Activated naive CD4-positive, alpha-beta T cell treated with anti-CD3 and anti-CD28 coated beads for 36 hours (primary cell): ENCODE measurements around the gene TSPAN32. TPM values are rescaled to one million over a fixed set of nuclear protein-coding genes. Genes with fewer than 3 reads are reported as not detected.

ENCODE experiments used
- CTCF ChIA-PET: fragments of 350-600 bp; sonication (Branson Sonifier 250); formaldehyde crosslinking; loops from one replicate; lab custom pipeline; 2021; ENCODE audit warnings: antibody characterized with exemption; lab: Charles Lee
- DNase-seq: peaks from one replicate; pipeline ENCODE4 v3.0.0-alpha.2; 2020
- H3K27ac Mint-ChIP-seq: one replicate; pipeline ENCODE4 v1.8.0; 2021; ENCODE audit warnings: mild to moderate bottlenecking, mixed read lengths
- H3K27me3 Mint-ChIP-seq: one replicate; pipeline ENCODE4 v1.8.0; 2021; ENCODE audit warnings: low read depth, mixed read lengths
- H3K36me3 Mint-ChIP-seq: one replicate; pipeline ENCODE4 v1.8.0; 2021; ENCODE audit warnings: low read depth, mixed read lengths
- H3K4me1 Mint-ChIP-seq: one replicate; pipeline ENCODE4 v1.8.0; 2021; ENCODE audit warnings: low read depth, mixed read lengths
- H3K4me3 Mint-ChIP-seq: one replicate; pipeline ENCODE4 v1.8.0; 2021; ENCODE audit warnings: mild to moderate bottlenecking, moderate library complexity, mixed read lengths
- H3K9me3 Mint-ChIP-seq: one replicate; pipeline ENCODE4 v1.8.0; 2021; ENCODE audit warnings: mixed read lengths
- intact Hi-C: fragments of 100-400 bp; cut with micrococcal nuclease; formaldehyde crosslinking; loops from one replicate; pipeline ENCODE4 v1.15.1; 2023
- total RNA-seq, 2 experiments: library from RNA; stranded (reverse); gene quantifications; one replicate each; pipeline ENCODE4 v1.2.3, GENCODE V29; 2021

TSPAN32 gene
- total RNA-seq, 2 experiments from 2014 or later = 5.0 to 5.3 TPM

DNA sequence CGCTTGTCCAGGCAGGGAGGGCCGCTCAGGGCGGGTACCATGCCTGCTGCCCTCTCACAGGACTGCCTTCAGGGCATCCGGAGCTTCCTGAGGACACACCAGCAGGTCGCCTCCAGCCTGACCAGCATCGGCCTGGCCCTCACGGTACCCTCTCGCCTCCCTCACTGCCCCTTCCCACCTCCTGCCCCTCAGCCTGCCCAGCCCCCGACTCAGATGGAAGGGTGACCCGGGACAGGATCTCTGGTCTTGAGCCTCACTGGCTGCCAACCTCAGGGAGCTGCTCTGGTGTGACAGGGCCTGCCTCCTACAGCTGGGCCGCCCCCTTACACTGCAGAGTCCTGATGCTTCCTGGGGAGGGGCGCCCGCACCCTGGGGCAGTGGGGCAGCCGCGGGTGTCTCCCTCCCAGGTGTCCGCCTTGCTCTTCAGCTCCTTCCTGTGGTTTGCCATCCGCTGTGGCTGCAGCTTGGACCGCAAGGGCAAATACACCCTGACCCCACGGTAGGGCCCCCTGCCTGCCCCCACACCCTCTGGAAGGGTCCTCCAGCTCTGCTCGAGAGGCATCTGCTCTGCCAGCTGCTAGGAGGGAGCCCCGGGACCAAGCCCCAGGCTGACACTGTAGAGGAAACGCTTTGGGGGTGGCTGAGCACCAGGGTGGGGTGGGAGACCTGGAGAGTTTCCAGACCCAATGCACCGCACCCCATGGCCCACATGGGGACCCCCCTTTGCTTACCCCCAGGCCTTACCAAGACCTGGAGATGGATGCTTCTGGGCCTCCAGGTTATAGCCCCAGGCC is 14.6 kb downstream of the TSPAN32 start:
- Mint-ChIP-seq H3K36me3 (no peaks in the 10 kb centered on the region), H3K4me1 (no peaks in the 10 kb centered on the region), H3K27ac (no peak overlapping the region), H3K4me3 (no peak overlapping the region), H3K27me3 (no peaks in the 10 kb centered on the region), H3K9me3 (no peaks in the 10 kb centered on the region)
- no peak for DNase-seq
- CTCF ChIA-PET = interaction anchor here (1.3 to 1.5 kb wide), 2 partner anchors 10 to 11 kb away, joined by 3 to 5 read pairs; no protein-coding TSS in a partner anchor
- intact Hi-C loops = no loop called here

DNA sequence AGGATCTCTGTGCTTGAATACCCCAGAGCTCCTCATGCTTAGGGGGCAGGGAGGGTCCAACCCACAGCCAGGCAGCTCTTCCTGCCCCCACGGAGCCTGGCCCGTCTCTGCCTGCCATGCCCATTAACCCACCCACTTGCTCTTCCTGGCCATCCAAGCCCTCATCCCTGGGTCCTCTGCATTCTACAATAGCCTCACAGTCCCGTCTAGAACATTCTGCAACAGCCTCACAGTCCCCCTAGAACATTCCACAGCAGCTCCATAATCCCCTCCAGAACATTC is 15.1 kb downstream of the TSPAN32 start:
- no peaks in the 10 kb centered on the region for H3K36me3 Mint-ChIP-seq
- no peak for DNase-seq
- H3K27ac Mint-ChIP-seq = no peak overlapping the region
- no peaks in the 10 kb centered on the region for H3K4me1 Mint-ChIP-seq
- H3K9me3 Mint-ChIP-seq = no peaks in the 10 kb centered on the region
- no peaks in the 10 kb centered on the region for H3K27me3 Mint-ChIP-seq
- intact Hi-C loops = no loop called here
- CTCF ChIA-PET = interaction anchor here (1.3 to 1.5 kb wide), 2 partner anchors 10 to 12 kb away, joined by 3 to 5 read pairs; no protein-coding TSS in a partner anchor
- H3K4me3 Mint-ChIP-seq = no peak overlapping the region

DNA sequence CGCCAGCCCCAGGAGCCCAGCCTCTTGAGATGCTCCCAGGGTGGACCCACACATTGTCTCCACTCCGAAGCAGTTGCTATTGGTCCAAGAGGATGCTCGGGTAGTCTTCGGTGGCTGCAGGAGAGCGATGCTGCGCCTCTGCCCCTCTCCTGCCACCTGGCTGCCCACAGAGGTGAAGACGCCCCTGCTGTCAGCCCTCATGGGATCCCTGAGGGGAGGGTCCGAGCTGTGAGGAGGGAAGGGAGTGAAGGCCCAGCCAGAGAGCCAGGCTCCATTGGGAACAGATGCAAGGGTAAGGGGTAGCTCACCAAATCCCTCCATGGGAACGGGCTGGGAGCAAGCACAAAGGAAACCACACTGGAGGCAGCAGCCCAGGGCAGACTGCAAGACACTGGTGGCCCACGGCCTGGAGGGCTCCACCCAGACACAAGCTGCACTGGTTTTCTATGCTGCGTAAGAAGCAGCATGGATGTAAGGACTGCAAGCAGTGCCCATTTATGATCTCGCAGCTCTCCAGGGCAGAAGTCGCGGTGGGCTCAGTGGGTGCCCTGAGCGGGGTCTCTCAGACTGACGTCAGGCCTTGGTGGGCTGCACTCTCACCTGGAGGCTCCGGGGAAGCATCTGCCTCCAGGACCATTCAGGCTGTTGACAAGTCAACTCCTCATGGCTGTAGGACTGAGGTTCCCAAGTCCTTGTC is 15.7 kb downstream of the TSPAN32 start:
- Mint-ChIP-seq H3K4me3 (no peak overlapping the region), H3K27ac (no peak overlapping the region), H3K4me1 (no peaks in the 10 kb centered on the region), H3K27me3 (no peaks in the 10 kb centered on the region), H3K9me3 (no peaks in the 10 kb centered on the region), H3K36me3 (no peaks in the 10 kb centered on the region)
- CTCF ChIA-PET = no interaction called here
- intact Hi-C loops = no loop called here
- DNase-seq = no peak

DNA sequence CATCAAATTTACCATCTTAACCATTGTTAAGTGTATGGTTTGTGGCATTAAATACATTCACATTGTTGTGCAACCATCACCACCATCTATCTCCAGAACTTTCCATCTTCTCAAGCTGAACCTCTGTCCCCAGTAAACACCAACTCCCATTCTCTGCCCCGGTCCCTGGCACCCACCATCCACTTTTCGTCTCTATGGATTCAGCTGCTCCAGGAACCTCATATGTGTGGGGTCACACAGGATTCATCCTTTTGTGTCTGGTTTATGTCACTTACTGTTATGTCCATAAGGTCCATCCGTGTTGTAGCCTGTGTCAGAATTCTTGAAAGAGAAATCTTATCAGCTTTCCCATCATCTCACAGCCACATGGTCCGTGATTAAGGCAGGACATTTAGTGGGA is 16.3 kb downstream of the TSPAN32 start:
- DNase-seq = no peak
- Mint-ChIP-seq H3K27me3 (no peaks in the 10 kb centered on the region), H3K27ac (no peak overlapping the region), H3K4me3 (no peak overlapping the region), H3K36me3 (no peaks in the 10 kb centered on the region), H3K9me3 (no peaks in the 10 kb centered on the region), H3K4me1 (no peaks in the 10 kb centered on the region)
- intact Hi-C loops = no loop called here
- CTCF ChIA-PET = no interaction called here

DNA sequence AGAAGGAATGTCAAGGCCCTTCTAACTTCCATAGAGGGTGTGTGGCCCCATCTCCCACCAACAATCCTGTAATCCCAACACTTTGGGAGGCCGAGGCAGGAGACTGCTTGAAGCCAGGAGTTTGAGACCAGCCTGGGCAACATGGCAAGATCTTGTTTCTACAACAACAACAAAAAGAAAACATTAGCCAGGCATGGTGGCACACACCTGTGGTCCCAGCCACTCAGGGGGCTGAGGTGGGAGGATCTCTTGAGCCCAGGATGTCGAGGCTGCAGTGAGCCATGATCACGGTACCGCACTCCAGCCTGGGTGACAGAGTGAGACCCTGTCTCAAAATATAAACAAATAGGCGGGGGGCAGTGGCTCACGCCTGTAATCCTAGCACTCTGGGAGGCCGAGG is 16.9 kb downstream of the TSPAN32 start:
- Mint-ChIP-seq H3K27me3 (peaks cover 2% of the 10 kb centered on the region), H3K36me3 (no peaks in the 10 kb centered on the region), H3K9me3 (peaks cover 2% of the 10 kb centered on the region), H3K4me1 (no peaks in the 10 kb centered on the region), H3K4me3 (no peak overlapping the region), H3K27ac (no peak overlapping the region)
- intact Hi-C loops = no loop called here
- CTCF ChIA-PET = no interaction called here
- no peak for DNase-seq

DNA sequence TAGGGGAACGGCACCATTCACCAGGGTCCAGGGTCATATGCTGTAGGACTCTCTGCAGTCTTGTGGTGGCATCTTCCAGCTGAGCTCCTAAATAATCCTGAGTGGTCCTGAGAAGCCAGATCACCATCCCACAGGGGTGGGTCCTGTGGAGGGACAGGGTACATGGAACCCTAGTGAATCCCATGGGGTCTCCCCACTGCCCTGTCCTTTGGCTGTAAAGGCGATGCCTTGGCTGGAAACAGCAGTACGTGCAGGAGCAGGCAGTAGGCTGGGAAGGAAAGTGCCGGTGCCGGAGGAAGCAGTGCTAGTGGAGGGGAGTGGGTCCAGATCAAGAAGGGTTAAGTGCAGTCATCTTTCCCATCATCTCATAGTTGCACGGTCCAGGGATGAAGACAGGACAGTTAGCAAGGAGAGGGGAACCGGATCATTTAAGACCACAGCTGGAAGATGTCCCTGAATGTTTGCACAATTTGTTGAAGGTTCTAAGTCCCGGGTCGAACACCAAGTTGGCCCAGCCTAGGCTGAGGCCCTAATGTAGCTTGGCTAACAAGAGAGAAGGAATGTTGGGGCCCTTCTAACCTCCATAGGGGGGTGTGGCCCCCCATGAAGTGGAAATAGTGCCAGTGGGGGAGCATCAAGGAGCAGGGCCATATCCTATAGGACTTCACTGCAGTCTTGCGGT is 18.1 kb downstream of the TSPAN32 start:
- no peak overlapping the region for H3K27ac Mint-ChIP-seq
- CTCF ChIA-PET = interaction anchor here (1.0 kb wide), 1 partner anchor 14 kb away, joined by 4 read pairs; no protein-coding TSS in a partner anchor
- H3K27me3 Mint-ChIP-seq = peaks cover 4% of the 10 kb centered on the region
- intact Hi-C loops = no loop called here
- H3K4me3 Mint-ChIP-seq = no peak overlapping the region
- H3K4me1 Mint-ChIP-seq = no peaks in the 10 kb centered on the region
- H3K36me3 Mint-ChIP-seq = no peaks in the 10 kb centered on the region
- DNase-seq = no peak
- peaks cover 2% of the 10 kb centered on the region for H3K9me3 Mint-ChIP-seq

DNA sequence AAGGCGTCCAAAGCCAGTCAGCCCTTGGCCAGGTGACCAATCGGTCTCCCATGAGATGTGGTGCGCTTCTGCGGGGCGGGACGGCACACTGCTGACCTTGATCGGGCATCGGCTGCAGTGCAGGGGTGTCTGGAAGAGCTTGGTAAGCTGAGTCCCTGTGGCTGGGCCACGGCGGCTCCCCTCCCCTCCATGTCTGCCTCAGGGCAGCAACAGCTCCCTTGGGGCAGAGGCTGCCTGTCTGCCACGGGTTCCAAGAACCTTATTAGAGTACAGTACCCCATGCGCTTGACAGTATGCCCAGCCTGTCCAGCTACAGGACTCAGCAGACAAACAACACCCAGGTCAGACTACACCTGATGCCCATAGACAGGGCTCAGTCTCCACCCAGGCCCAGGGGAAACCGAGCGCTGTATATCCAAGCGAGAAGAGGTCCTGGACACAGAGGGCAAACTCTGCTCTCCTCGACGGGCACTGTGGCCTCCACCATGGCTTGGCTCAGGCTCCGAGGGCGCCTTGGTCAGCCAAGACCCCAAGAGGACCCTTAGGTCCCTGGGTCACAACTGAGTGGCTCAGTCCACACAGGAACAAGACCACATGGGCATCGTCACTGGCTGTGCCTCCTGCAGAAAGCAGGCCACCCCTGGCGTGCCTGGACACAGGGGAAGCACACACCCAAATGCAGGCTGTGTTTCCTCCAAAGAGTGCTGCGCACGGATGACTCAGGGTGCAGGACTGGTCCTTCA is 18.9 kb downstream of the TSPAN32 start:
- H3K36me3 Mint-ChIP-seq = no peaks in the 10 kb centered on the region
- H3K4me1 Mint-ChIP-seq = no peaks in the 10 kb centered on the region
- CTCF ChIA-PET = interaction anchor here (1.0 kb wide), 1 partner anchor 15 kb away, joined by 4 read pairs; no protein-coding TSS in a partner anchor
- H3K9me3 Mint-ChIP-seq = peaks cover 2% of the 10 kb centered on the region
- no peak for DNase-seq
- H3K27me3 Mint-ChIP-seq = peaks cover 4% of the 10 kb centered on the region
- intact Hi-C loops = no loop called here
- no peak overlapping the region for H3K27ac Mint-ChIP-seq
- no peak overlapping the region for H3K4me3 Mint-ChIP-seq

DNA sequence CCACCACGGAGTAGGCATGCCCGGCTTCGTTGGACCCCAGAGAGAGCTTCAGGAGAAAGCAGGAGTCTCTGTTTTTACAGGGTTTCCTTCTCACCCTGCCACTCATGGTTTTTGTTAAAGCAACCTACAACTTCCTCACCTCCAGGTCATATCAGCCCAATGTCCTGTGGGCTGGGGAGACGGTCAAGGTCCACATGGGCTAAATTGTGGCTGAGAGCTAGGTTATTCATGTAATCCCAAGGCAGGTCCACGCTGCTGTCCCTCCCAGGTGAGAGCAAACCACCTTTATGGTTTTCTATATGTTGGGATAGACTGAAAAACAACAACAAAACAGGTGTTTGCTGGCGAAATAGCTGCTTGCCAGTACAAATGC is 19.5 kb downstream of the TSPAN32 start:
- Mint-ChIP-seq H3K36me3 (no peaks in the 10 kb centered on the region), H3K9me3 (peaks cover 2% of the 10 kb centered on the region), H3K27me3 (peaks cover 4% of the 10 kb centered on the region), H3K4me3 (no peak overlapping the region), H3K4me1 (no peaks in the 10 kb centered on the region), H3K27ac (no peak overlapping the region)
- DNase-seq = no peak
- CTCF ChIA-PET = no interaction called here
- intact Hi-C loops = no loop called here

DNA sequence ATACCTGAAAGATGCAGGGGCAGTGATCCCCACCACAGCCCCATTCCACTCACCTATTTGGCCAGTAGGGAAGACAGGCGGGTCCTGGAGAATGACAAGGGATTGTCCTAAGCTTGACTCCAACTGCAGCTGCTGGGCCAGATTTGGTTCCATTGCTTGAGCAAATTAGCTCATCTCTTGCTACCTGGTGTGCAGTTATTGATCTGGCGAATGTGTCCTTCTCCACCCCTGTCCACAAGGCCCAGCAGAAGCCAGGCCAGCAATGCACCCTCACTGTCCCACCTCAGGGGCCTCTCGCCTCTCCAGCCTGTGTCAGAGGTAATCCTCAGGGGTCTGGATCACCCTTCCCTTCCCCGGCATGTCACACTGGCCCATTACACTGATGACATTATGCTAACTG is 23.3 kb downstream of the TSPAN32 start:
- CTCF ChIA-PET = no interaction called here

DNA sequence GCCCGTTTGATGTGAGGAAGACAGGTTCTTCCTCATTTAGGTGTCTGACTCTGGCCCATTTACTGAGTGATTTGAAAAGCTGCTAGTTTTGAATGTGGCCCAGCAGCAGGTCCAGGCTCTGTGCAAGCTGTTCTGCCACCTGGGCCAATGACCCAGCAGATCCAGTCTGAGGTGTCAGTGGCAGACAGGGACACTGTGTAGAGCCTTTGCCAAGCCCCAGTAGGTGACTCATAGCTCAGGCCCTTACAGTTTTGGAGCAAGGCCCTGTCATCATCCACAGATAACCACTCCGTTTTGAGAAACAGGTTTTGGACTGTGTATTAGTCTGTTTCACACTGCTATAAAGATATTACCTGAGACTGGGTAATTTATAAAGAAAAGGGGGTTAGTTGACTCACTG is 23.9 kb downstream of the TSPAN32 start:
- DNase-seq = no peak
- Mint-ChIP-seq H3K4me3 (no peak overlapping the region), H3K27me3 (peaks cover 21% of the 10 kb centered on the region), H3K4me1 (no peaks in the 10 kb centered on the region), H3K27ac (no peak overlapping the region), H3K9me3 (peaks cover 2% of the 10 kb centered on the region), H3K36me3 (no peaks in the 10 kb centered on the region)
- CTCF ChIA-PET = no interaction called here
- intact Hi-C loops = no loop called here

More for the DNA sequence above, 23.3 kb downstream of the TSPAN32 start:
- Mint-ChIP-seq H3K36me3 (no peaks in the 10 kb centered on the region), H3K27ac (no peak overlapping the region), H3K4me3 (no peak overlapping the region), H3K27me3 (peaks cover 15% of the 10 kb centered on the region), H3K9me3 (peaks cover 2% of the 10 kb centered on the region), H3K4me1 (no peaks in the 10 kb centered on the region)
- intact Hi-C loops = no loop called here
- DNase-seq = no peak

DNA sequence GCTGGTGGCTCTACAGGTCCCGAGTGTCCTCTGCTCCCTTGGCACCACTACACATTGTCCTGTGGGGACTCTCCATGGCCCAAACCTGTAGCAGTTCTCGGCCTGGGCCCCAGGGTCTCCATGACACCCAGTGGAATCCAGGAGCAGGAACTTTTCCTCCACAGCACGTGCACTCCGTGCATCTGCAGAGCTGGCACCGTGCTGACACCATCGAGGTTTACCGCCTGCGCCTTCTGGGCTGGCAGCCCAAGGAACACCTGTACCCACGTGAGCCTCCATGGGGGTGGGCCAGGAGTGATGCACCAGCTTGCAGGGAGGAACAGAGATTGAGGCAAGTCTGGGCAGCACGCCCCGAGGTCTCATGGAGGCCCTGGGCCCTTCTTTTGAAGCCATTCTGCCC is 25.2 kb downstream of the TSPAN32 start:
- H3K27ac Mint-ChIP-seq = no peak overlapping the region
- CTCF ChIA-PET = interaction anchor here (1.2 kb wide), 1 partner anchor 141 kb away, joined by 3 read pairs; no protein-coding TSS in a partner anchor
- intact Hi-C loops = no loop called here
- H3K27me3 Mint-ChIP-seq = peaks cover 28% of the 10 kb centered on the region
- no peak overlapping the region for H3K4me3 Mint-ChIP-seq
- no peaks in the 10 kb centered on the region for H3K4me1 Mint-ChIP-seq
- no peaks in the 10 kb centered on the region for H3K36me3 Mint-ChIP-seq
- no peak for DNase-seq
- H3K9me3 Mint-ChIP-seq = peaks cover 2% of the 10 kb centered on the region

DNA sequence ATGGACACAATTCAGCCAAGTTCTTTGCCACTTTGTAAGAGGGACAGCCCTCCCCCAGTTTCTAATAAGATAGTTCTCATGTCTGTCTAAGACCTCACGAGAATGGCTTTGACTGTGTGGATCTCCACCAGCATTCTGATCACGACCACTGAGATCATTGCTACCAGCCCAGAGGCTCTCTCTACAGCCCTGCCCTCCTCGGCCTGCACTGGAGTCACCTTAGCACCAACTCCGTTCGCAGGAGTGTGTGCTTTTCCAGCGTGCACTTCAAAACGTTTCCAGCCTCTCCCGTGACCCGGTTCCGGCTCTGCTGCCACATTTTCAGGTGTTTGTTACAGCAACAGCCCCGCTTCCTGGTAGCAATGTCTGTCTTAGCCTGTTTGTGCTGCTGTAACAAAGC is 26.2 kb downstream of the TSPAN32 start:
- H3K36me3 Mint-ChIP-seq = no peaks in the 10 kb centered on the region

More for the DNA sequence above, 26.2 kb downstream of the TSPAN32 start:
- CTCF ChIA-PET = interaction anchor here (0.6 kb wide), 1 partner anchor 251 kb away, joined by 3 read pairs; no protein-coding TSS in a partner anchor
- Mint-ChIP-seq H3K9me3 (peaks cover 2% of the 10 kb centered on the region), H3K27me3 (peaks cover 28% of the 10 kb centered on the region), H3K4me1 (no peaks in the 10 kb centered on the region), H3K27ac (no peak overlapping the region), H3K4me3 (no peak overlapping the region)
- DNase-seq = no peak
- intact Hi-C loops = no loop called here
